Measurements from ENCODE around the gene MAPKBP1. TPM values are rescaled to one million over a fixed set of nuclear protein-coding genes. Genes with fewer than 3 reads are reported as not detected.

MAPKBP1 gene
- total RNA-seq, 1 donor from 2014 or later: 11.9 TPM

- no peak for DNase-seq (ENCODE audit: low read depth)
- TF ChIP-seq CTCF (IDR thresholded peaks at IDR 0.05; ENCODE audit: insufficient read depth, low read length, poor library complexity, severe bottlenecking): no peak
- Histone ChIP-seq H3K36me3 (ENCODE audit: control insufficient read depth, insufficient read depth, low read length) (peaks cover 4% of the 10 kb centered on the region), H3K27me3 (ENCODE audit: control insufficient read depth, insufficient read depth, low read length) (no peaks in the 10 kb centered on the region), H3K4me3 (ENCODE audit: low read depth, low read length) (no peak overlapping the region)
Observed at GRCh38 chr15:41812820-41813375, 38.6 kb downstream of the MAPKBP1 start.

GRCh38 chr15:41813426-41813825 lies 39.1 kb downstream of the MAPKBP1 start:
- H3K27me3 ChIP-seq (ENCODE audit: control insufficient read depth, insufficient read depth, low read length): no peaks in the 10 kb centered on the region
- no peak overlapping the region for H3K4me3 ChIP-seq (ENCODE audit: low read depth, low read length)
- H3K36me3 ChIP-seq (ENCODE audit: control insufficient read depth, insufficient read depth, low read length): peaks cover 4% of the 10 kb centered on the region
- TF ChIP-seq CTCF (IDR thresholded peaks at IDR 0.05; ENCODE audit: insufficient read depth, low read length, poor library complexity, severe bottlenecking): no peak
- DNase-seq (ENCODE audit: low read depth): no peak

- Histone ChIP-seq H3K4me3 (ENCODE audit: low read depth, low read length) (no peak overlapping the region), H3K36me3 (ENCODE audit: control insufficient read depth, insufficient read depth, low read length) (peaks cover 6% of the 10 kb centered on the region), H3K27me3 (ENCODE audit: control insufficient read depth, insufficient read depth, low read length) (no peaks in the 10 kb centered on the region)
- no peak for DNase-seq (ENCODE audit: low read depth)
- no peak for TF ChIP-seq CTCF (IDR thresholded peaks at IDR 0.05; ENCODE audit: insufficient read depth, low read length, poor library complexity, severe bottlenecking)
Observed at GRCh38 chr15:41814534-41814933, 40.2 kb downstream of the MAPKBP1 start.

DNA sequence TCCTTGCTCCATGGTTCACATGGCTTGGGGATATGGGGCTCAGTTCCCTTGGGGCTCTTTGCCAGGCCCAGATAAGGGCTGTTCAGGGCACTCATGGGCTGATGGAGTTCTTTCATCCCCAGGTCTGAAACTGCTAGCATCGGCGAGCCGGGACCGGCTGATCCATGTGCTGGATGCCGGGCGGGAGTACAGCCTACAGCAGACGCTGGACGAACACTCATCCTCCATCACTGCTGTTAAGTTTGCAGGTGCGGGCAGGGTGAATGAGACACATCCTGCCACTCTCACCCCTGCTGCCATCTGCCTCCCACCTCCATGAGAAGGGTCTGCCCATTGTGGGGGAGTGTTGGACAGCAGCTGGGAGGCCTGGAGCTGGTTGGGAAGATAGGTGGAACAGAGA lies 42.5 kb downstream of the MAPKBP1 start:
- H3K36me3 ChIP-seq (ENCODE audit: control insufficient read depth, insufficient read depth, low read length): peaks cover 8% of the 10 kb centered on the region
- DNase-seq (ENCODE audit: low read depth): no peak
- no peak overlapping the region for H3K4me3 ChIP-seq (ENCODE audit: low read depth, low read length)
- TF ChIP-seq CTCF (IDR thresholded peaks at IDR 0.05; ENCODE audit: insufficient read depth, low read length, poor library complexity, severe bottlenecking): no peak
- no peaks in the 10 kb centered on the region for H3K27me3 ChIP-seq (ENCODE audit: control insufficient read depth, insufficient read depth, low read length)

DNA sequence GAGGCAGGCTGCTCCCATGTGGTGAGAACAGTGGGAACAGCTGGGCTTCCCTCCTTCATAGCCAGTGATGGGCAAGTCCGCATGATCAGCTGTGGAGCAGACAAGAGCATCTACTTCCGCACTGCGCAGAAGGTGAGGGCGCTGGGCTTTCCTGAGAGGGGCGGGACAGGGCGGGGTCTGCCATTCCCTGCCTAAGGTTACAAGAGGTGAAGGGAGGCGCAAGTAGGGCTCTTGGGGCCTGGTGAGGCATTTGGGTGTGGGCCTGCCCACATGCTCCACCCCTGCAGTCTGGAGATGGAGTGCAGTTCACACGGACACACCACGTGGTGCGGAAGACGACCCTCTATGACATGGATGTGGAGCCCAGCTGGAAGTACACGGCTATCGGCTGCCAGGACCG lies 43.0 kb downstream of the MAPKBP1 start:
- no peak for DNase-seq (ENCODE audit: low read depth)
- Histone ChIP-seq H3K27me3 (ENCODE audit: control insufficient read depth, insufficient read depth, low read length) (no peaks in the 10 kb centered on the region), H3K4me3 (ENCODE audit: low read depth, low read length) (no peak overlapping the region), H3K36me3 (ENCODE audit: control insufficient read depth, insufficient read depth, low read length) (peaks cover 8% of the 10 kb centered on the region)
- no peak for TF ChIP-seq CTCF (IDR thresholded peaks at IDR 0.05; ENCODE audit: insufficient read depth, low read length, poor library complexity, severe bottlenecking)

DNA sequence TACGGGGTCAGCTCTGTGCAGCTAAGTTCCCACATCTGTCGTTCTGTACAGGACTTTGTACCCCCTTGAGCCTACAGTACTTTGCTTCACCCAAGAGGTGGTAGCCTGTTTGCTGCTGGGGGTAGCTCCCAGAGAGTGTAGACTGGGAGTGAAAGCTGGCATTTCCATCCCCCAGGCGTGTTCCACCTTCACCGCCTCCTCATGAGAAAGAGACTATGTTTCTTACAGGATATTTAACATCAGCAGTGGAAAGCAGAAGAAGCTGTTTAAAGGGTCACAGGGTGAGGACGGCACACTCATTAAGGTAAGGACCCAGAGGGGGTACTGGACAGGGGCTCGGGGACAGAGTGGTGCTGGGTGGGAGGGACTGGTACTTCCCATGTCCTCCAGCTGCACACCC lies 43.5 kb downstream of the MAPKBP1 start:
- Histone ChIP-seq H3K27me3 (ENCODE audit: control insufficient read depth, insufficient read depth, low read length) (no peaks in the 10 kb centered on the region), H3K36me3 (ENCODE audit: control insufficient read depth, insufficient read depth, low read length) (peaks cover 6% of the 10 kb centered on the region), H3K4me3 (ENCODE audit: low read depth, low read length) (no peak overlapping the region)
- no peak for TF ChIP-seq CTCF (IDR thresholded peaks at IDR 0.05; ENCODE audit: insufficient read depth, low read length, poor library complexity, severe bottlenecking)
- no peak for DNase-seq (ENCODE audit: low read depth)

Measured in kidney epithelial cell (primary cell).